RWPE1 (cell line): Measurements from ENCODE around the gene LINGO3.

ENCODE experiments used
- CTCF ChIA-PET: fragments of 350-600 bp; sonication (Branson Sonifier 250); formaldehyde crosslinking; extraction: SDS; loops from one replicate; lab custom pipeline; 2021; lab: Yijun Ruan, JAX
- POLR2A ChIA-PET: fragments of 400-600 bp; formaldehyde crosslinking; extraction: SDS; loops from one replicate; lab custom pipeline; 2020; ENCODE audit warnings: antibody characterized with exemption; ENCODE audit not compliant: low non-redundant PET; lab: Yijun Ruan, JAX
- DNase-seq: peaks from one replicate; pipeline ENCODE4 v3.0.0; 2012; ENCODE audit warnings: low spot score
- H3K27ac ChIP-seq: fragments of 450-650 bp; 2 replicates; pipeline ENCODE4 v1.5.1; 2017
- CTCF ChIP-seq: fragments of 450-650 bp; conservative IDR thresholded peaks from 2 replicates; pipeline ENCODE4 v1.5.1; 2017; ENCODE audit warnings: low read depth, mild to moderate bottlenecking

Gene LINGO3

GRCh38 chr19:2321565-2322283 is 13.8 kb upstream of the LINGO3 start:
- no peak for DNase-seq
- POLR2A ChIA-PET = no interaction called here
- H3K27ac ChIP-seq = no peak overlapping the region
- CTCF ChIA-PET = interaction anchor here (0.5 kb wide), 1 partner anchor 32 kb away, joined by 6 read pairs; no protein-coding TSS in a partner anchor
- TF ChIP-seq CTCF = no peak

GRCh38 chr19:2320939-2321338 is 13.0 kb upstream of the LINGO3 start:
- ChIA-PET POLR2A (no interaction called here), CTCF (interaction anchor here (0.6 kb wide), 1 partner anchor 11 kb away, joined by 3 read pairs; no protein-coding TSS in a partner anchor)
- no peak for DNase-seq
- peak overlapping the region; percentile 37 for H3K27ac ChIP-seq
- TF ChIP-seq CTCF = no peak

- TF ChIP-seq CTCF = no peak
- POLR2A ChIA-PET = no interaction called here
- peak overlapping the region; percentile 37 for H3K27ac ChIP-seq
- peak; percentile 51 for DNase-seq
- CTCF ChIA-PET = interaction anchor here (0.6 kb wide), 2 partner anchors 14 to 161 kb away, joined by 3 to 5 read pairs; no protein-coding TSS in a partner anchor
These were observed 12.1 kb upstream of the LINGO3 start for GRCh38 chr19:2320049-2320448.

GRCh38 chr19:2319551-2319950 is 11.6 kb upstream of the LINGO3 start:
- TF ChIP-seq CTCF = no peak
- DNase-seq = no peak
- CTCF ChIA-PET = interaction anchor here (0.6 kb wide), 1 partner anchor 161 kb away, joined by 5 read pairs; no protein-coding TSS in a partner anchor
- POLR2A ChIA-PET = no interaction called here
- peak overlapping the region; percentile 37 for H3K27ac ChIP-seq

GRCh38 chr19:2318923-2319322 is 11.0 kb upstream of the LINGO3 start:
- no peak for DNase-seq
- CTCF ChIA-PET = no interaction called here
- TF ChIP-seq CTCF = no peak
- POLR2A ChIA-PET = interaction anchor here (1.1 kb wide), 1 partner anchor 9 kb away, joined by 4 read pairs; the partner anchor contains the start of genes LSM7 and SPPL2B
- no peak overlapping the region for H3K27ac ChIP-seq

GRCh38 chr19:2317756-2318155 is 9.8 kb upstream of the LINGO3 start:
- no peak overlapping the region for H3K27ac ChIP-seq
- CTCF ChIA-PET = no interaction called here
- DNase-seq = no peak
- POLR2A ChIA-PET = no interaction called here
- no peak for TF ChIP-seq CTCF
